Subcutaneous abdominal adipose tissue (tissue), 5 donors: ENCODE data around the gene GCSAML.

ENCODE experiments used
- H3K27ac ChIP-seq: one replicate; pipeline ENCODE4 v1.7.0; 2013; ENCODE audit warnings: low read depth, mild to moderate bottlenecking, inconsistent platforms, low read length, moderate library complexity
- H3K27me3 ChIP-seq, 5 donors: one replicate each; pipeline ENCODE4 v1.7.0; 2013; ENCODE audit warnings: low read length in 5 of 5, inconsistent platforms in 1 of 5; ENCODE audit not compliant: control insufficient read depth in 5 of 5, insufficient read depth in 4 of 5
- H3K36me3 ChIP-seq, 5 donors: one replicate each; pipeline ENCODE4 v1.7.0; 2013; ENCODE audit warnings: low read length in 5 of 5; ENCODE audit not compliant: control insufficient read depth in 5 of 5, insufficient read depth in 5 of 5
- H3K4me1 ChIP-seq, 5 donors: one replicate each; pipeline ENCODE4 v1.7.0; 2013; ENCODE audit warnings: low read length in 5 of 5, mild to moderate bottlenecking in 3 of 5, moderate library complexity in 1 of 5; ENCODE audit not compliant: control insufficient read depth in 5 of 5, insufficient read depth in 5 of 5
- H3K4me3 ChIP-seq, 5 donors: one replicate each; pipeline ENCODE4 v1.7.0; 2013; ENCODE audit warnings: low read length in 5 of 5, low read depth in 1 of 5
- H3K9ac ChIP-seq, 5 donors: one replicate each; pipeline ENCODE4 v1.7.0; 2013; ENCODE audit warnings: low read length in 5 of 5, mild to moderate bottlenecking in 4 of 5, moderate library complexity in 3 of 5
- H3K9me3 ChIP-seq, 5 donors: one replicate each; pipeline ENCODE4 v1.7.0; 2013; ENCODE audit warnings: low read length in 5 of 5; ENCODE audit not compliant: control insufficient read depth in 5 of 5
- donor health status: healthy.
- donor health status: healthy.
- donor health status: healthy.
- donor health status: healthy.
- donor health status: healthy.

The GCSAML gene

DNA sequence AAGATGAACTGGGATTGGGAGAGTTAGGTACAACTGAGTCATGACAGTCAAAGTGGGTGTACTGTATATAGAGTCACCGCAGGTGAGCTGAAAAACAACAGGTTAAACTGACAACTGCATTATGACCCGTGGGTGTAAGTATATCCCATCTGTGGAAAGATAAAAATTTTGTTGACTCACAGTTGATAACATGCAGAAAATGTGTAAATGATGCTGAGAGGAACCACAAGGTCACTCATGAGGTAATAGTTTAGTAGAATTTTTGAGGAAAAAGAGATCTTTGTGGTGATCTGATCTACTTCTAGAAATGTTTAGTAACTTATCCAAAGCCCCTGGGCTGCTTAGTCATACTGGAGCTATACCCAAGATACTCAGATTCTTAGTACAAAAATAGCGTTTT is 13.5 kb upstream of the GCSAML start:
- Histone ChIP-seq H3K4me1 (no peaks in the 10 kb centered on the region), H3K9ac (no peak overlapping the region), H3K27ac (no peak overlapping the region), H3K4me3 (no peak overlapping the region), H3K9me3 (peaks cover 0 to 3% (median 2%) of the 10 kb centered on the region in 5 donors), H3K27me3 (peaks cover 0 to 7% (median 3%) of the 10 kb centered on the region in 5 donors), H3K36me3 (no peaks in the 10 kb centered on the region)

DNA sequence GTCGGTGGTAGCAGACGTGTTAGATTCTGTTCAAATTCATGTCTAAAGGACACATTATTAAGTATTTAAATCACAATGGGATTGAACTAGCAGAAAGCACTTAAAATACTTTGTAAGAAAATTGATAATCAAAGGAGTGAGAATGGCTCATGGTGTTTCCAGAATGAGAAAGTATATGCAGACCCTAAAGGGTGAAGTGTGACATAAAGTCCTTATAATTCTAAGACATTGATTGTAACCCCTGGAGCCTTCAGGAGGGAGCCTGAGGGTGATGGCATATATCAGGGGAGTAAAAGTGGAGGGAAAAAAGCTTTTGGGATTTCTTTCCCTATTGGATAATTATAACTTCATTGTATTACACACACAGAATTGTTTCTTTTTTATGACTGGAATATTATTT is 12.6 kb upstream of the GCSAML start, which contains the start of gene OR2C3:
Gene OR2C3 (minus strand): TSS at position 101 of the 400 bp plus-strand sequence. CDS start 3,929 bp downstream, outside the sequence.
- Histone ChIP-seq H3K27ac (no peak within 1 kb of the TSS), H3K9me3 (peaks cover 0 to 3% (median 2%) of the 10 kb centered on the region in 5 donors), H3K4me3 (no peak within 1 kb of the TSS), H3K9ac (no peak within 1 kb of the TSS), H3K27me3 (peaks cover 0 to 7% (median 3%) of the 10 kb centered on the region in 5 donors), H3K4me1 (no peaks in the 10 kb centered on the region), H3K36me3 (no peaks in the 10 kb centered on the region)

DNA sequence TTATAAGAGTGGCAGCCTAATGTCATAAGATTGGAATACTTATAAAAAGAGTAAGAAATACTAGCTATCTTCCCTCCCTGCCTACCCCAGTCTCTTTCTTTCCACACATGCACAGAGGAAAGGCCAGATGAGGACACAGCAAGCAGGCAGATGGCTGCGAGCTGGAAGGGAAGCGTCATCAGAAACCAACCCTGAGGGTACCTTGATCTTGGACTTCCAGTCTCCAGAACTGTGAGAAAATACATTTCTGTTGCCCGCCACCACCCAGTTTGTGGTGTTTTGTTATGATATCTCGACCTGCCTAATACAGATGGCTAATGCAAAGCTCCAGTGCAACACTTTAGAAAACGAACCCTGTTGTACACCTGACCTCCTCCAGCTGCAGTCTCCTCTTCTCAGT is 10.4 kb upstream of the GCSAML start:
- Histone ChIP-seq H3K36me3 (no peaks in the 10 kb centered on the region), H3K27me3 (no peaks in the 10 kb centered on the region), H3K9me3 (peaks cover 0 to 3% (median 0%) of the 10 kb centered on the region in 5 donors)

DNA sequence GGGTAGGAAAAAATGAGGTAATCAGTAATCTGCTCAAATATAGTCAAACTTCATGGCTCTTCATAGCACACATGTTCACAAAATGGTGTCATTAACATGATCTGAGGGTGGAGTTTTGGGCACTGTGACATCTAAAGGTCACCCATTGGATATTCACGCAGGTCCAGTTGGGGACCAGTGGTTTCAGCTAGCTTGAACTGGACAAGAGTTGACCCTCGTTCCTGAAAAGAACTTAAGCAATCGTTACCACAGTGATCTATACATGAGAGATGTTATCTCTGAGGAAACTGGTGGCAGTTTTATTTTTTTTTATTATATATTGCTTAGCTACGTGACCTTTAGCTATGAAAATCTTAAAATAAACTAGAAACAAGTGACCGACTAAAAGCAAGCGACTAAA is 9.7 kb upstream of the GCSAML start:
- H3K9me3 ChIP-seq = peaks cover 0 to 3% (median 0%) of the 10 kb centered on the region in 5 donors
- H3K27me3 ChIP-seq = no peaks in the 10 kb centered on the region
- no peak overlapping the region for H3K27ac ChIP-seq
- no peak overlapping the region for H3K4me3 ChIP-seq
- no peaks in the 10 kb centered on the region for H3K36me3 ChIP-seq
- H3K9ac ChIP-seq = no peak overlapping the region
- no peaks in the 10 kb centered on the region for H3K4me1 ChIP-seq

More for the DNA sequence above, 10.4 kb upstream of the GCSAML start:
- Histone ChIP-seq H3K4me1 (no peaks in the 10 kb centered on the region), H3K27ac (no peak overlapping the region), H3K4me3 (no peak overlapping the region), H3K9ac (no peak overlapping the region)

DNA sequence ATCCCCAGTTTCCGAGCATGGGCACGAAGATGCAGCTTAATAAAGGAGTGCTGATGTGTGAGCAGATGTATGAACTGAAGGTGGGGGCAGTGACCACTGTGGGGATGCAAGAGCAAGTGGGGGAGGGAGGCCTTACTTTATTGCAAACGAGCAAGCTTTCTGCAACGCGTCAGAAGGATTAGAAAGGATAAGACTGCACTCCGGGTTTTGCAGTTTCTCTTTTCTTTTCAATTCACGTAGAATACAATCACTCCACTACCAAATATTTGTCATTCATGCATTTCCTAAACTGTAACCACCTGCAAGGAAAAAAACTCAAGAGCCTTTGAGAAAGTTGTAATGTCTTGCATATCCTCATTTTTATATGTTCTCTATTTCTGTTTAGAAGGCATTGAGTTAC is 8.4 kb upstream of the GCSAML start:
- Histone ChIP-seq H3K4me3 (no peak overlapping the region), H3K9me3 (peaks cover 0 to 3% (median 0%) of the 10 kb centered on the region in 5 donors), H3K9ac (no peak overlapping the region), H3K4me1 (no peaks in the 10 kb centered on the region), H3K27ac (no peak overlapping the region), H3K27me3 (no peaks in the 10 kb centered on the region), H3K36me3 (no peaks in the 10 kb centered on the region)

DNA sequence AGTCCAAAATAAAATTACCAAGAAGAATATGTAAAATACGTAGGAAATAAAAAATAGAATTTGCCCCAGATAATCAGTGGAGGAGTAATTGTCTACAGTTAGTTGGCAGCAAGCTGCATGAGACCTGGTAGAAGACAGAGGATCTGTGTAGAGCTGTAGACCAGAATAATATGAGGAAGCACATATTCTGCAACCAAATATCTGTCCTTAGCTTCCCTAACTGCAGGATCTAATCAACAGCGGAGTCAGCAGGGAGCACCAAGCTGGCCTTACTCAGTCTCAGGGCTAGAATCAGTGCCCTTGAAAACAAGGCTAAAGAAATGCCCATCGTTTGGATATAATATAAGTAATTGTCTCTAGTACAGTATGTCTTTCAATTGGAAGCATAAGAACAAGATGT is 6.1 kb upstream of the GCSAML start:
- Histone ChIP-seq H3K36me3 (no peaks in the 10 kb centered on the region), H3K4me3 (no peak overlapping the region), H3K27me3 (no peaks in the 10 kb centered on the region), H3K9ac (no peak overlapping the region), H3K9me3 (no peaks in the 10 kb centered on the region), H3K27ac (no peak overlapping the region), H3K4me1 (peaks cover 0 to 2% (median 0%) of the 10 kb centered on the region in 5 donors)

DNA sequence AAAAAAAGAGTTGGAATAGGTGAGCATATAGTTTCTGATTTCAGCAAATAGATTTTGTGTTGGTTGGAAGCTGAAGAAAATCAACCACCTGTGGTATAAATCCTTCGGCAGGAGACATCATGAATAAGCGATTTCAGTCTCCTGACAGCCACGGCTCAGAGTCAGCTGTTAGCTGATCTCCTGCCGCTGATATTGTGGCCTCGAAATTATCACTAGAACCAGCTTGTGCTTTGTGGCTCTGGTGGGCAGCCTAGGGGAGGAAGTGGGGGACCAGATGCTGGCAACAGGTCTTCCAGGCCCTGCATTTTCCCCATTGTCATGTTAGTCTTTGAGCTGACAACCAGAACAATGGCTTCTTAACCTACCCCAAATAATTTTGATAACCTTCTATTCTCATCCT is 842 bp upstream of the GCSAML start:
- H3K4me1 ChIP-seq = peaks cover 0 to 2% (median 0%) of the 10 kb centered on the region in 5 donors
- no peak overlapping the region for H3K4me3 ChIP-seq
- no peaks in the 10 kb centered on the region for H3K27me3 ChIP-seq
- H3K36me3 ChIP-seq = no peaks in the 10 kb centered on the region
- H3K9me3 ChIP-seq = no peaks in the 10 kb centered on the region
- H3K9ac ChIP-seq = no peak overlapping the region
- H3K27ac ChIP-seq = no peak overlapping the region

DNA sequence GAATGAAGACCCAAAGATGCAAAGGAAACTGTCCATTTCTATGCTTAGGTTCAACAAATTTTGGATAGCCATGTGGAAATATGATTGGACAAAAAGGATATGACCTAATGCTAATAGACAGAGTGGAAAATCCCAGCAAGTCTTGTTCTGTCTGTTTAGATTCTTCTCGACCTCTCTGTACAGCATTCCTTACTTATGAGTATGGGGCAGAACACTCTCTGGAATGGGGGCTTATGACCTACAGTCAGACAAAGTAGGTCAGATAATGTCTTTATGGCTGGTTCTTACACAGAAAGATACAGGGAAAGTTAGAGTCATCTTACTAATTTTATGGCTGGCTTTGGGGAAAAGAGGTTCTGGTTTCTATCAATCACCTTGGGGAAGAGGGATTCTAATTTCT is 2.8 kb downstream of the GCSAML start:
- H3K36me3 ChIP-seq = no peaks in the 10 kb centered on the region
- H3K4me1 ChIP-seq = peaks cover 0 to 2% (median 0%) of the 10 kb centered on the region in 5 donors
- H3K9ac ChIP-seq = no peak overlapping the region
- H3K4me3 ChIP-seq = no peak overlapping the region
- H3K9me3 ChIP-seq = peaks cover 0 to 2% (median 0%) of the 10 kb centered on the region in 5 donors
- H3K27ac ChIP-seq = no peak overlapping the region
- H3K27me3 ChIP-seq = no peaks in the 10 kb centered on the region

DNA sequence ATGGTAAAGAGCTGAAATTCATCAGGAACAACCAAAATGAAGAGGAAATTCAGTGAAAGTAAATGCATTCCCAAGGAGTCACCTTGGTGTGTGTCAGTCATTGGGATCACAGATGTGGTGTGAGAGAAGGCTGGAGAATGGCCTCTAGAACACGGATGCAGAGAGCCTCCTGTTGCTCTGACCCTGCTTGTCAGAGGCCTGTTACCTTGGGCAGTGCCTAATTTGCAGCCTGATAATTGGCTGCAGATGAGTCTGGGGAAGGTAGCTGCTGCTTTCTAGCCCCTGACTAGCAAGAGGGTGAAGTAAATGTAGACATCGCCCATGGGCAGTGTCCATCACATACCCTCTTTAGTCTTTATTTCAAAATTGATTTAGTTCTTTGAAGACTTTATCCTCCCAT is 3.3 kb downstream of the GCSAML start:
- Histone ChIP-seq H3K36me3 (no peaks in the 10 kb centered on the region), H3K4me3 (no peak overlapping the region), H3K27ac (no peak overlapping the region), H3K27me3 (no peaks in the 10 kb centered on the region), H3K4me1 (peaks cover 0 to 2% (median 0%) of the 10 kb centered on the region in 5 donors), H3K9ac (no peak overlapping the region), H3K9me3 (peaks cover 0 to 2% (median 0%) of the 10 kb centered on the region in 5 donors)

DNA sequence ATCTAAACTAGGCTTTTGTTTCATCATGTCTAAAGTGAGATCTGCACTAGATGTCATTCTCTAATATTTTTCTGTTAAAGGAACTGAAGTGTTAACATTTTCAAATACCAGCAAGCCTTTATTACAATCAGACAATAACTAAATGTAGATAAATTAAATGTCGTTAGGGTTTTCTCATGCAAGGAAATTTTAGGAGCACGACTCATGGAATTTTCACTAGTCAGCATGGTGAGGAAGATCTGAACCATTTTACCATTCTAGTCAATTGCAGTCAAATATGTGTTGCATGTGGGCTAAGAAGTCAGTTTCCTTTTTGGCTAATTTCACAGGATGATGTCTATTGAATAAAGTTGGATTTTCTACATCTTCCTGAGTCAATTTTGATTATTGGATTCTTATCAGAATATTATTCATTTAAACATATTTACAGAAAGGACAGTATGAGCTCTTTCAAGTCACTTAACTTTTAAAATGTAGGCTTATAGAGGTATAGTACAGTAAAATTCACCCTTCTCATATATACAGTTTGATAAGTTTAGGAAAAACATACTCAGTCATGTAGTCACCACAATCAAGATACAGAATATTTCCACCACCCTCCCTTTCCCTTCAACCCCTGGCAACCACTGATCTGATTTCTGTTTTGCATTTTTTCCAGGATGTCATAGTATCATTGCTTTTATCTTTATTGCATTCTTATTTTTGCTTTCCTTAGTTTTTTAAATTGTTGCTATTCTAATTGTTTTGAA is 9.2 kb downstream of the GCSAML start:
- no peak overlapping the region for H3K9ac ChIP-seq
- no peaks in the 10 kb centered on the region for H3K36me3 ChIP-seq
- H3K27ac ChIP-seq = no peak overlapping the region
- peaks cover 0 to 2% (median 0%) of the 10 kb centered on the region in 5 donors for H3K9me3 ChIP-seq
- H3K27me3 ChIP-seq = no peaks in the 10 kb centered on the region
- no peak overlapping the region for H3K4me3 ChIP-seq
- no peaks in the 10 kb centered on the region for H3K4me1 ChIP-seq
